ENCODE results near the gene RAB7B. TPM values are rescaled to one million over a fixed set of nuclear protein-coding genes. Genes with fewer than 3 reads are reported as not detected.
"Not testable (repeated sequence)": the region's sequence is repeated elsewhere in the genome, so short reads cannot be mapped to it uniquely, and the experiment has no call there.

Gene RAB7B, protein sequence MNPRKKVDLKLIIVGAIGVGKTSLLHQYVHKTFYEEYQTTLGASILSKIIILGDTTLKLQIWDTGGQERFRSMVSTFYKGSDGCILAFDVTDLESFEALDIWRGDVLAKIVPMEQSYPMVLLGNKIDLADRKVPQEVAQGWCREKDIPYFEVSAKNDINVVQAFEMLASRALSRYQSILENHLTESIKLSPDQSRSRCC
- total RNA-seq: 1.6 TPM
- long read RNA-seq, partial matches to known transcripts: 0 of 1 reads
- long read RNA-seq, other reads (novel, unspliced or antisense): 0 of 1 reads

- intact Hi-C loops (cut with micrococcal nuclease): no loop called here
- ATAC-seq (peak; percentile 85), DNase-seq (peak; percentile 71)
Observed at GRCh38 chr1:206002871-206003801, at the start of gene RAB7B. Gene RAB7B (minus strand): TSS chr1:206003395. CDS start chr1:205994135, 9,260 bp downstream.

- intact Hi-C loops (cut with micrococcal nuclease); ATAC-seq; DNase-seq: not testable (repeated sequence)
Observed at GRCh38 chr1:206052231-206052865, 49.2 kb upstream of the RAB7B start.

DNA sequence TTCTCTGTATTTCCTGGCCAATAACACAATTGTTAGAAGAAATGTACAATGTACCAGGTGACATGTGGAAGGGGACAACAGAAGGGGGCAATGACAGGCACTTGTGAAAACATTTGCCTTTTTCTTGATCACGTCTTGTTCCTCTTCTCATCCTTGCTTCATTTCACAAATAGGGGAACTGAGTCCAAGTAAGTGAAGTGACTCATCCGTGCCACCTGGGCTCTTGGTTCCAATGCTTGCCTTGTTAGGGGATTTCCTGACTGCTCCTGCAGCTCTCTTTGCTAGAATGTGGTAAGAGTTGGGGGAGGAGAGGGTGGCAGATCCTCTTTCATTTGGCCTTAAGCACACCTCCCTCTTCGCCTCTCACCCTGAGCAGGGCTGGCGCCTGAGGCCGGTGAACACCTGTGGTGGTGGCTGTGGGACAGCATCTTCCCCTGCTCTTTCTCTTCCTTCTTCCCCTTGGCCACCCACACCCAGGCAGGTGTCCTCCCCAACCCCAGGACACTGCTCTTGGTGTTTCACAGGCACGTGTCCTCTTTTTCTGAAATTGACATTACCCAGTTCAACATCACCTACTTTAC, 47.5 kb upstream of the RAB7B start:
- ATAC-seq (no peak), DNase-seq (no peak)
- intact Hi-C loops (cut with micrococcal nuclease): no loop called here

- no peak for ATAC-seq
- intact Hi-C loops (cut with micrococcal nuclease): no loop called here
- DNase-seq: no peak
Observed at GRCh38 chr1:206049919-206050600, 46.9 kb upstream of the RAB7B start.

DNA sequence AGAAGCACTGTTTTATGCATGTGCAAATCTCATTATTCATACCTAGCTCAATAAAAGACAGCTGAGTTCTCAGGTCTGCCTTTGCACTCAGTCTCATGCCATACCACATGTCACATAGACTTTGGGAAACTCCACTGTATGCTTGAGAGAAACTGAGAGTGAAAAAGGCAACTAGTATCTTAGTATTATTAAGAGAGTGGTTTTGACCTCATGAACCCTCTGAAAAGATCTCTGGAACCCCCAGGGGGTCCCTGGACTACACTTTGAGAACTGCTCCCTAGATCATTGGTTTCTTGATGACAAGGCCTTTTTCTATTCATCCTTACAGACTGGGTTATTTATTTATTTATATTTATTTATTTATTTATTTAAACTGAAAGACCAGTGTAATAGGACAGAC, 46.1 kb upstream of the RAB7B start:
- intact Hi-C loops (cut with micrococcal nuclease): no loop called here
- DNase-seq (no peak), ATAC-seq (no peak)

DNA sequence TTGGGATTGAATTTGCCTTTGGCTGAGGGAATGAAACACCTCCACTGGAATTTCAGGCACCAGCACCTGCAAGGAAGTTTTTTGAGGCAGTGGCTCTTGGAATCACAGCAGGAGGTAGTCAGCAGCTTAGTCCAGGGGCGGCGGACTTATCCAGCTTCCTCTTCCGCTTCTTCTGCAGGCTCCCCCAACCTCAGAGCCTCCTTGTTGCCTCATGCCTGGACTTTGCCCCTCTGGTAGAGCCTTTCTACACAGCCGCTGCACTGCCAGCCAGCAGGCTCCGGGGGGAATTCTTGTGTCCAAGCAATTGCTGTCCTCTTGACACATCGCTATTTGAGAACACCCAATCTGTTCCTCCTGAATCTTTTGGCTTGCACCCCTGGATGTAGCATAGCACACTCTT, 45.4 kb upstream of the RAB7B start:
- DNase-seq (no peak), ATAC-seq (no peak)
- intact Hi-C loops (cut with micrococcal nuclease): no loop called here

- ATAC-seq: no peak
- intact Hi-C loops (cut with micrococcal nuclease): no loop called here
- no peak for DNase-seq
Observed at GRCh38 chr1:206047271-206047670, 44.1 kb upstream of the RAB7B start.

DNA sequence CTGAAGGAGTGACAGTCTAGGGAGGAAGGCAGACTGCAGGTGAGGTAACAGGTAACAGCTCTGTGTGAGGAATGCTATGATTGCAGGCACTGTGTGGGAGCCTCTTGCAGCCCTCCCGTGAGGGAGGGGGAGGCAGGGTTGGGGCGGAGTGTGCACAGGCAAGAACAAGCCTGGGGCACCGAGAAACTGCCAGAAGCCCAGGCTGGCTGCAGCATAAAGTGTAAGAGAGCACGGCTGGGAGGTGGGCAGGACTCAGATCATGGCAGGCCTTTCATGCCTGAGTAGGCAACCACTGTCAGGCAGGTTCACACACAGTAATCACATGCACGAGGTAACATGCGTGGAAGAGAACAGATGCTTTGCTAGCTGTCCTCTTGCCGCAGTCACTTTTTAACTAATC, 38.4 kb upstream of the RAB7B start:
- intact Hi-C loops (cut with micrococcal nuclease): no loop called here
- no peak for DNase-seq
- no peak for ATAC-seq

- DNase-seq (no peak), ATAC-seq (no peak)
- intact Hi-C loops (cut with micrococcal nuclease): no loop called here
Observed at GRCh38 chr1:206040328-206040727, 37.1 kb upstream of the RAB7B start.

DNA sequence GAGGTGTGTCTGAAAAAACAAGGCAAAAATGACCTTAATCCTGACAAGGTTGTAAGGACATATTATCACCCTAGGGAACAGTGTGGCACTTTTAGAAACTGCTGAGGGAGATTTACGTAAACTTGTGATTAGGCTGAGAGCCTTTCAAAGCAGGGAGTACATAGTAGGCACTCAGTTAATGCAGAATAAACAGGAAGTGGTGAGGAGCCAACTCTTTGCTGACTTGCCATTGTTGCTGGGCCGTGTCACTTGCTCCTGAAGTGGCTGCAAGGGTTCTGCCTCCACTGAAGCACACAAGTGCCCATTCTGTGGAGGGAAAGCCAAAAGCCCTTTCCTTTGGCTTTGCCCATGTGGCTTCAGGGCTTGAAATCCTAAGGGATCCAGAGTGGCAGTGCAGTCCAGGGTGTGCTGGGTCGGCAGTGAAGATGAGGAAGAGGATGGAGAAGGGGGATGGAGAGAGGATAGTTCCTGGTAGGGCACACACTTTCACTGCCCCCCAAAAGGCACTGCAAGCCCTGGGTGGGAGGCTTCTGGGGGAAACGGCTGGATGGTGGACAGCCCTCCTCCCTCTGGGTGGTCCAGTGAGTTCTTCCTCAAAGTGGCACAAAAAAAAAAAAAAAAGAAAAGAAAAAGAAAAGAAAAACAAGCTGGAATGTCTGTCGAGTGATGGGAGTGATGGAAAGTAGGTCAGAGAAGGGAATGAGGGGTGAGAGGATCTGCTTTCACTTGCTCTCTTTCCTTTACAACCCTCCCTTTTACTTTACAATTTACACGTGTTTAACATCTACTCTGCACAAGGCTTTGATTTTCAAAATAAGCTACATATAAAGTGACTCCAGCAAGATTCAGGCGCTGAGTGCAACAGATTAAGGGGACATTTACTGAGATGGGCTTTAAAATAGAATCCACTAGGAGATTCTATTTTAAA, 36.1 kb upstream of the RAB7B start:
- intact Hi-C loops (cut with micrococcal nuclease): no loop called here
- DNase-seq: no peak
- ATAC-seq: no peak

- ATAC-seq (no peak), DNase-seq (no peak)
- intact Hi-C loops (cut with micrococcal nuclease): no loop called here
Observed at GRCh38 chr1:206037581-206037980, 34.4 kb upstream of the RAB7B start.

DNA sequence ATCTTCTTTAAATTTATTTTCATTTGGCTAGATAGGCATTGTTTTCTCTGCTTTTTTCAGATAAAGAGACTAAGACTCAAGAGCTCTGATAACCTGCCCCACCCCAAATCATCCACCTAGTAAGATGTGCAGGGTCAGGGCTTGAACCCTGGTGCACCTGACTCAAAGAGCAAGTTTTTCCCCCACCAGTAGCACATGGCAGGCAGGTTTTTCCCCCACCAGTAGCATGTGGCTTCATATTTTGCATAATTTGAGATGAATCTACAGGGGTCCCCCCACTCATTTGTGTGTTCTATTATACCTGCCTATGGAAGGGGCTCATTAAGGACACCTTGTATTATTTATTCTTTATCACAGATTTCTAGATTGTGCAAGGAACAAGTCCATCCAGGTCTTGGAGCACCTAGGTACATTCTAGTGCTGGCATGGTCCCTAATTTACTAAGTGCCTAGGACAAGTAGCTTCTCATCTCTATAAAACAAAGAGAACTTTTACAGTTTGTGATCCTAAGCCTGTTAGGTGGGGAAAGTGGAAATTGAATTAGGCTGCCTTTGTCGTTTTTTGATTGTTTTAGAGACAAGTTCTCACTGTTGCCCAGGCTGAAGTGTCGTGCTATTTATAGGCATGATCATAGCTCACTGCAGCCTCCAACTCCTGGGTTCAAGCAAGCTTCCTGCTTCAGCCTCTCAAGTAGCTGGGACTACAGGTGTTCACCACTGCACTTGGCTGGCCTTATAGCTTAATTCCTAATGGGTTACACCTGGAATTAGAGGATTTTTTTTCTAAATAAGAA, 33.7 kb upstream of the RAB7B start:
- ATAC-seq (no peak), DNase-seq (no peak)
- intact Hi-C loops (cut with micrococcal nuclease): no loop called here

DNA sequence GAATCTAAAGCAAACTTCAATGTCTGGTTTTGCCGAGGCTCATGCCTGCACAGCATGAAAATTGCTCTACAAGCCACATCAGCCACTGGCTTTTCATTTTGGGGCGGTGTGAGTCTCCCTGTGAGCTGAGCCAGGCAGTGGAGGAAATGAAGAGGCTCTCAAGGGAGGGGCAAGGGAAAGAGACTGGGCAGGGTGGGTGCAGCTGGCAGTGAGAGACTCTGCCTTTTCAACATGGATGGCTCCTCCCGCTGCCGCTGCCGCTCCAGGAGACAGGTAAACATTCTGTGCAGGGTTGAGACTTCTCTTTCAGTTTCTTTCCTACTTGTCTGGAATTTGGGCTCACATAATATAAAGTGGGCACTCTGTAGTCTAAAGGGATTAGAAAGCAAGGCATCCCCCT, 31.8 kb upstream of the RAB7B start:
- intact Hi-C loops (cut with micrococcal nuclease): no loop called here
- DNase-seq: no peak

DNA sequence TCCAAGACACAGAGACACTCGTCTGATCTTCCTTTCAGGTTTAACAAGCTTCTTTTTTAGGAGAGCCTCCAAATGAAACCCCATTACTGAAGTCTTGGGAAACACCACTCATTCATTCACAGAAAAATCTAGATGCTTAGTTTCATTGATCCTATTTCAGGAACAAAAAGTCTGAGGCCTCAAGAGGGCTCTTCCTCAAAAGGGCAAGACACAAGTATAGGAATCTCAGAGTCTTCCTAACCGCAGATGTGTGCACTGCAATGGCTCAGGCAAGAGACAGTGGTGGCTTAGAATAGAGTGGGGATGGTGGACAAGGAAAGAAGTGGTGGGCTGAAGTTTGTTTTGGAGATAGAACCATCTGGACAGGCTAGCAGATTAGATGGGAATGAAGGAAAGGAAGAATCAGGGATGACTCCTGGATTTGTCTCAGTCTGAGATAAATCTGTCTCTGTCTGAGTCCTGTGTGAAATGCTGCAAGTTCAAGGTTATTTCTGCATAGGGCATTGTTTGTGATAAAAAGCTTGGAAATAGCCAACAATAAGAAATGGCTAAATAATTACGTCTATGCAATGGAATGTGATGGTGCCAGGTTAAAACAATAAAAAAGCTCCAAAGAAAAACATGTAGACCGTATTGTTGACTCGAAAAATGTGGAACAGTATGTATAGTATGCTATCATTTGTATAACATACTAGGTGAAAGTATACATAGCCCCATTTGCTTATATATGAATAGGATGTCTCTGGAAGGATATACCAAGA, 29.4 kb upstream of the RAB7B start:
- intact Hi-C loops (cut with micrococcal nuclease): no loop called here
- DNase-seq: no peak
- no peak for ATAC-seq

More for the DNA sequence above, 31.8 kb upstream of the RAB7B start:
- ATAC-seq: no peak

GRCh38 chr1:206030714-206031113, 27.5 kb upstream of the RAB7B start:
- intact Hi-C loops (cut with micrococcal nuclease): no loop called here
- ATAC-seq (peak; percentile 88), DNase-seq (peak; percentile 65)

DNA sequence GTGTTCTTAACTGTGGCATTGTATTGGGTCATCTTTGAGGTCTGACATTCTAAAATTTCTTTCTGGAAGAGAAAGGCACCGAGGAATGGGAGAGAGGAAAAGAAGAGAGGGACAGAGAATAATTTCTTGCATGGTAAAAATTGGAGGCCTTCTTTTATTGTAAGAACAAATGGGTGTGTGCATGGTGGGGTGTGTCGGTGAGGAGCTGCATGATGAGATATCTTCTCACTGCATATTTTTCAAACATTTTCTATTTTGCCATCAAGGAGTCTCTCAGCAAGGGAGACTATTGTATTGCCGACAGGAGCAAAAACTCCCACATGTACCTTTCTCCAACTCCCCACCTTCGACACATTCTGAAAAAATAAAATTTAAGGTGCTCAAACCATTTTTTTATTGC, 27.0 kb upstream of the RAB7B start:
- DNase-seq (no peak), ATAC-seq (no peak)
- intact Hi-C loops (cut with micrococcal nuclease): no loop called here

DNA sequence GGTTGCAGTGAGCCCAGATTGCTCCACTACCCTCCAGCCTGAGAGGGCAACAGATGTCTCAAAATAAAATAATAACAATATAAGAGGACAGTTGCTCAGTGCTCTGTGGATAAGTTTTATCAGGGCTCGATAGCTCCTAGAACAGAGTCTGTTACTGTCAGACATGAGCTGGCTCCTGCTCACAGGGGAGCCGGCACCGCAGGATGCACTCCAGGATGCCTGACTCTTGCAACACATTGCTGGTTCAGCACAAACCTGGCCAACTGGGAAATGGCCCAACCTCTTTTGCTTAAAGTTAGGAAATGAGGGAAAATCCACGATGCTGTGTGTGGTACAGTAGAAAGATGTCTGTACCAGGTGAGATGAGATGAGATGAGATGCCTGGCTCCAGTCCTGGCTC, 26.3 kb upstream of the RAB7B start:
- DNase-seq: peak; percentile 60
- intact Hi-C loops (cut with micrococcal nuclease): no loop called here

More for the DNA sequence above, 26.3 kb upstream of the RAB7B start:
- ATAC-seq: peak; percentile 59
